MCF 10A (cell line): ENCODE results near the gene TAMM41. TPM values are rescaled to one million over a fixed set of nuclear protein-coding genes. Genes with fewer than 3 reads are reported as not detected.

Experiments
- BruUV-seq: library from RNA; stranded (reverse); fragments of 400-500 nt; replicated peaks from 2 replicates; lab custom pipeline; 2021; lab: Mats Ljungman, UMichigan
- CTCF ChIA-PET: fragments of 300-600 bp; sonication (Branson Sonifier 250); formaldehyde crosslinking; extraction: SDS; loops from one replicate; lab custom pipeline; 2021; ENCODE audit warnings: antibody characterized with exemption, inconsistent platforms; lab: Yijun Ruan, JAX
- POLR2A ChIA-PET: fragments of 300-600, 350-650 bp; sonication (Branson Sonifier 250); formaldehyde crosslinking; extraction: SDS; loops from one replicate; lab custom pipeline; 2020; ENCODE audit warnings: antibody characterized with exemption, inconsistent platforms; lab: Yijun Ruan, JAX
- DNase-seq: peaks from one replicate; pipeline ENCODE4 v3.0.0-alpha.2; 2018; ENCODE audit not compliant: unreplicated experiment
- H3K27ac Mint-ChIP-seq: one replicate; pipeline ENCODE4 v1.8.0; 2022; ENCODE audit warnings: mild to moderate bottlenecking, low read depth, mixed read lengths; ENCODE audit not compliant: unreplicated experiment
- H3K27me3 Mint-ChIP-seq: one replicate; pipeline ENCODE4 v1.8.0; 2022; ENCODE audit warnings: mixed read lengths; ENCODE audit not compliant: insufficient read depth, unreplicated experiment
- H3K36me3 Mint-ChIP-seq: one replicate; pipeline ENCODE4 v1.8.0; 2022; ENCODE audit warnings: mild to moderate bottlenecking, moderate library complexity, mixed read lengths; ENCODE audit not compliant: insufficient read depth, unreplicated experiment
- H3K4me1 Mint-ChIP-seq: one replicate; pipeline ENCODE4 v1.8.0; 2022; ENCODE audit warnings: mixed read lengths; ENCODE audit not compliant: insufficient read depth, unreplicated experiment
- H3K4me3 Mint-ChIP-seq: one replicate; pipeline ENCODE4 v1.8.0; 2022; ENCODE audit warnings: mild to moderate bottlenecking, moderate library complexity, mixed read lengths; ENCODE audit not compliant: unreplicated experiment
- H3K9me3 Mint-ChIP-seq: one replicate; pipeline ENCODE4 v1.8.0; 2022; ENCODE audit warnings: mixed read lengths; ENCODE audit not compliant: unreplicated experiment
- intact Hi-C: fragments of 100-400 bp; cut with micrococcal nuclease; formaldehyde crosslinking; loops from 2 replicates; pipeline ENCODE4 v1.14.1; 2022
- total RNA-seq: library from RNA; stranded (reverse); gene quantifications from 2 replicates; pipeline ENCODE4 v1.2.3, GENCODE V29; 2022
- TF ChIP-seq, protein P1 (sequence below): fragments of 200-600 bp; IDR thresholded peaks from one replicate; pipeline ENCODE4 v1.8.0; 2022; ENCODE audit warnings: antibody characterized with exemption, mild to moderate bottlenecking; ENCODE audit not compliant: unreplicated experiment

Gene TAMM41
- total RNA-seq, 1 experiment from 2014 or later = 26.2 TPM

DNA sequence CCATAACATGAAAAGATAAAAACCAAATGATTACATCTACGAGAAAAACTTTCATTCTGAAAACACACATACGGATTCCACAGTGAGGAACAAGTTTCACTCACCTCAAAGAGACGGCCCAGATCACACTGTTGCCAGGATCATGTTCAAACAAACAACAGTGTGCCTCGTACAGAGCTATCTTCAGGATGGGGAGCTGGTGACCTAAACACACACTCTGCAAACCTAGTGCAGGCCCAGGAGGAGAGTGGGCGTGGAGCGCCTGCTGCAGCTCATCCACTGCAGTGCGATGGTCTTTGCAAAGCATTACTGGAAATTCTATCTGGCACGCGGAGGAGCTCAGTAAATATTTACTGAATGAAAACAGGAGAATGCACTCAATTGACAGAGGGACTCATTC lies 38.5 kb downstream of the TAMM41 start:
- Mint-ChIP-seq H3K9me3 (no peaks in the 10 kb centered on the region), H3K27ac (no peak overlapping the region), H3K36me3 (peaks cover 67% of the 10 kb centered on the region), H3K4me1 (no peaks in the 10 kb centered on the region), H3K27me3 (no peaks in the 10 kb centered on the region), H3K4me3 (no peak overlapping the region)
- no TSS peak for BruUV-seq
- POLR2A ChIA-PET = no interaction called here
- TF ChIP-seq, protein P1, sequence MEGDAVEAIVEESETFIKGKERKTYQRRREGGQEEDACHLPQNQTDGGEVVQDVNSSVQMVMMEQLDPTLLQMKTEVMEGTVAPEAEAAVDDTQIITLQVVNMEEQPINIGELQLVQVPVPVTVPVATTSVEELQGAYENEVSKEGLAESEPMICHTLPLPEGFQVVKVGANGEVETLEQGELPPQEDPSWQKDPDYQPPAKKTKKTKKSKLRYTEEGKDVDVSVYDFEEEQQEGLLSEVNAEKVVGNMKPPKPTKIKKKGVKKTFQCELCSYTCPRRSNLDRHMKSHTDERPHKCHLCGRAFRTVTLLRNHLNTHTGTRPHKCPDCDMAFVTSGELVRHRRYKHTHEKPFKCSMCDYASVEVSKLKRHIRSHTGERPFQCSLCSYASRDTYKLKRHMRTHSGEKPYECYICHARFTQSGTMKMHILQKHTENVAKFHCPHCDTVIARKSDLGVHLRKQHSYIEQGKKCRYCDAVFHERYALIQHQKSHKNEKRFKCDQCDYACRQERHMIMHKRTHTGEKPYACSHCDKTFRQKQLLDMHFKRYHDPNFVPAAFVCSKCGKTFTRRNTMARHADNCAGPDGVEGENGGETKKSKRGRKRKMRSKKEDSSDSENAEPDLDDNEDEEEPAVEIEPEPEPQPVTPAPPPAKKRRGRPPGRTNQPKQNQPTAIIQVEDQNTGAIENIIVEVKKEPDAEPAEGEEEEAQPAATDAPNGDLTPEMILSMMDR = no peak
- no peak for DNase-seq
- intact Hi-C loops = loop anchor here (10.0 kb wide), 1 partner anchor 223 kb away; no protein-coding TSS in a partner anchor
- CTCF ChIA-PET = interaction anchor here (1.0 to 1.7 kb wide), 5 partner anchors 14 to 428 kb away, joined by 3 to 9 read pairs (median 3); partner anchors contain the start of gene VGLL4

DNA sequence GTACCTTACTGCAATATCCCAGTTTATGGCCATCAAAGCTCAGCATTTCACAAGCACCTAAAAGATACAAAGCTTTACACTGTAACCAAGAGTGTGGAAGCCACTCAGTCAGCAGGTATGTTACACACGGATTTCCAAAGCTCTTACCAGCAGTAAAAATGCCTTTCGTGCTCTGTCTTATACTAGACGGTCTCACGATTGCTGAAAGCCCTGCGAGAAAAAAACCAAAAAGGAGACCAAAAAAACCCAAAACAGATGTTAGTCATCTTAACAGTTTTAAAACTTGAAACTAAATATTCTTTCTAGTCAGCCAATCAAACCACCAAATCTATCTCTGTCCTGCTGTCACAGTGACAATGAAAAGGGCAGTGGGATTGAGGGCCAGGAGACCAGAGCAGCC lies 39.0 kb downstream of the TAMM41 start:
- Mint-ChIP-seq H3K4me3 (no peak overlapping the region), H3K36me3 (peaks cover 72% of the 10 kb centered on the region), H3K27ac (no peak overlapping the region), H3K4me1 (no peaks in the 10 kb centered on the region), H3K27me3 (no peaks in the 10 kb centered on the region), H3K9me3 (no peaks in the 10 kb centered on the region)
- ChIA-PET POLR2A (no interaction called here), CTCF (interaction anchor here (1.0 to 1.7 kb wide), 5 partner anchors 13 to 428 kb away, joined by 3 to 9 read pairs (median 3); partner anchors contain the start of gene VGLL4)
- intact Hi-C loops = loop anchor here (10.0 kb wide), 1 partner anchor 223 kb away; no protein-coding TSS in a partner anchor
- TF ChIP-seq, protein P1 = no peak
- BruUV-seq = no TSS peak
- DNase-seq = no peak

DNA sequence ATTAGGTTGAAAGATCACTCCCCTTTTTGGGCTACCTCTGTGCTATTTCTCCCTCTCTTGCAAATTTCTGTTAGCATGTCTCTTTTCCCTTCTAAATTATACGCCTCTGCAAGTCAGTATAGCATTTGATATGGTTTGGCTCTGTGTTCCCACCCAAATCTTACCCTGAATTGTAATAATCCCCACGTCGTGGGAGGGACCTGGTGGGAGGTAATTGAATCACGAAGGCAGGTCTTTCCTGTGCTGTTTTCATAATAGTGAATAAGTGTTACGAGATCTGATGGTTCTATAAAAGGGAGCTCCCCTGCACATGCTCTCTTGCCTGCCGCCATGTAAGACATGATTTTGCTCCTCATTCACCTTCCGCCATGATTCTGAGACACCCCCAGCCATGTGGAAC lies 41.0 kb downstream of the TAMM41 start:
- Mint-ChIP-seq H3K4me3 (no peak overlapping the region), H3K36me3 (peaks cover 71% of the 10 kb centered on the region), H3K27ac (no peak overlapping the region), H3K9me3 (peaks cover 10% of the 10 kb centered on the region), H3K4me1 (no peaks in the 10 kb centered on the region), H3K27me3 (no peaks in the 10 kb centered on the region)
- ChIA-PET CTCF (interaction anchor here (0.8 to 4.3 kb wide), 7 partner anchors 8 to 427 kb away, joined by 3 to 39 read pairs (median 5); no protein-coding TSS in a partner anchor), POLR2A (interaction anchor here (0.9 to 1.0 kb wide), 2 partner anchors 421 to 426 kb away, joined by 3 read pairs; no protein-coding TSS in a partner anchor)
- no TSS peak for BruUV-seq
- intact Hi-C loops = loop anchor here (10.0 kb wide), 1 partner anchor 221 kb away; no protein-coding TSS in a partner anchor
- TF ChIP-seq, protein P1 = no peak
- DNase-seq = no peak

DNA sequence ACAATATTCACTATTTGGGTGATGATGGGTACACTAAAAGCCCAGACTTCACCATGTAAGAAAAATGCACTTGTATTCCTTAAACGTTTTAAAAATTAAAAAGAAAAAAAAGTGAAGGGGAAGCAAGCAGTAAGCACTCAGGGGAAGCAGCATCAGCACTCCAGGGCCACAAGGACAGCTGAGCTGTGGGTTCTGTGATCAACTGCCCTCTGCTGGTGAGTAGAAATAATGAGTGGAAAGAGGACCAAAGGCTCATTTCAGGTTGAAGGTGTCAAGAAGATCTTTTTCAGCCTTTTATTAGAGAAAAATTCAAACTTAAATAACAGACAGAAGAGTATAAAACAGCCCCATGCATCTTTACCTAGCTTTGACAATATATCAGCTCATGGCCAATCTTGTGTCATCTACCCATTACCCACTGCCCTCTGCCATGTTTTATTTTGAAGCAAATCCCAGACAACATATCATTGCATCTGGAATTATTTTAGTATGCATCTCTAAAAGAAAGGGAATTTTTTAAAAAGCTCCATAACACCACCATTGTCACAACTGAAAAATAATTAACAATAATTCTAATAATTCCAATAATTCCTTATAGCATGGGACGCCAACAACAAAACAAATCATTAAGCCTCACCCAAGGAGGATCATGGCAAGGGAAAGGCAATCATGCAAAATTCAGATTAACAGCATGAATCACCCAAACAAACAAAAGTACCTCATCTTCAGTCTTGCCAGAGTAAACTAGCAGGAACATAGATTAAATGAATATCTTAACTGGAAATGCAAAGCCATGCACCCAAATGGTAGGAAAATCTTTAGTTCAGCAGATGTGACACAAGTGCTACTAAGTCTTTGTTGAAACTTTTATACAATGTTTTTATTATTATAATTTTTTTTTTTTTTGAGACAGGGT lies 42.5 kb downstream of the TAMM41 start:
- no TSS peak for BruUV-seq
- Mint-ChIP-seq H3K9me3 (peaks cover 10% of the 10 kb centered on the region), H3K4me1 (no peaks in the 10 kb centered on the region), H3K27ac (no peak overlapping the region), H3K4me3 (no peak overlapping the region), H3K36me3 (peaks cover 58% of the 10 kb centered on the region), H3K27me3 (no peaks in the 10 kb centered on the region)
- intact Hi-C loops = loop anchor here (1.0 to 10.0 kb wide), 6 partner anchors 30 to 425 kb away; no protein-coding TSS in a partner anchor
- peak; percentile 64 for DNase-seq
- ChIA-PET POLR2A (interaction anchor here (0.9 to 1.6 kb wide), 3 partner anchors 13 to 33 kb away, joined by 3 to 6 read pairs (median 6); no protein-coding TSS in a partner anchor), CTCF (interaction anchor here (0.6 to 4.3 kb wide), 42 partner anchors 8 to 429 kb away, joined by 3 to 39 read pairs (median 4); no protein-coding TSS in a partner anchor)
- TF ChIP-seq, protein P1 = peak; percentile 71
